Measurements from ENCODE around the gene PRKG1. TPM values are rescaled to one million over a fixed set of nuclear protein-coding genes. Genes with fewer than 3 reads are reported as not detected.

PRKG1 gene
- total RNA-seq, 1 experiment from 2014 or later, result 0.09 TPM

DNA sequence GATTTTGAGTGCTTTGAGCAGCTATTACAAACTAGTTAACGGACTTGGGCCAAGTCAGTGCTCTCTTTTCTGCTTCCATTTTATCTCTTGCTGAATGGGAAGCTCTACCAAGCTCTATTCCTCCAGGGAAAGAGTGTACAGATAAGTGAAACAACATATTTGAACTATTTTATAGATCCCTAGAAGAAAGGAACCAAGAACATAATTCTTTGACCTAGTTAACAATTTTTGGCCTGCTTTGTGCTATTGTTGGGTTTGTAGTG lies 244.8 kb downstream of the PRKG1 start:
- H3K4me1 Mint-ChIP-seq (ENCODE audit: low read depth, unreplicated experiment), result no peaks in the 10 kb centered on the region
- BruUV-seq (replicated peaks), result no TSS peak
- H3K9me3 Mint-ChIP-seq (ENCODE audit: unreplicated experiment), result no peaks in the 10 kb centered on the region
- intact Hi-C loops (cut with micrococcal nuclease; ENCODE audit: unreplicated experiment), result no loop called here
- Histone ChIP-seq H3K4me3 (ENCODE audit: low read depth, low read length) (no peak overlapping the region), H3K36me3 (ENCODE audit: control insufficient read depth, insufficient read depth, low read length) (no peaks in the 10 kb centered on the region), H3K9me3 (no peaks in the 10 kb centered on the region), H3K4me1 (no peaks in the 10 kb centered on the region), H3K27me3 (replicated peaks; ENCODE audit: control insufficient read depth, insufficient read depth, low read length) (no peaks in the 10 kb centered on the region)
- no peaks in the 10 kb centered on the region for H3K36me3 Mint-ChIP-seq (ENCODE audit: insufficient read depth, unreplicated experiment)
- TF ChIP-seq, protein P1, sequence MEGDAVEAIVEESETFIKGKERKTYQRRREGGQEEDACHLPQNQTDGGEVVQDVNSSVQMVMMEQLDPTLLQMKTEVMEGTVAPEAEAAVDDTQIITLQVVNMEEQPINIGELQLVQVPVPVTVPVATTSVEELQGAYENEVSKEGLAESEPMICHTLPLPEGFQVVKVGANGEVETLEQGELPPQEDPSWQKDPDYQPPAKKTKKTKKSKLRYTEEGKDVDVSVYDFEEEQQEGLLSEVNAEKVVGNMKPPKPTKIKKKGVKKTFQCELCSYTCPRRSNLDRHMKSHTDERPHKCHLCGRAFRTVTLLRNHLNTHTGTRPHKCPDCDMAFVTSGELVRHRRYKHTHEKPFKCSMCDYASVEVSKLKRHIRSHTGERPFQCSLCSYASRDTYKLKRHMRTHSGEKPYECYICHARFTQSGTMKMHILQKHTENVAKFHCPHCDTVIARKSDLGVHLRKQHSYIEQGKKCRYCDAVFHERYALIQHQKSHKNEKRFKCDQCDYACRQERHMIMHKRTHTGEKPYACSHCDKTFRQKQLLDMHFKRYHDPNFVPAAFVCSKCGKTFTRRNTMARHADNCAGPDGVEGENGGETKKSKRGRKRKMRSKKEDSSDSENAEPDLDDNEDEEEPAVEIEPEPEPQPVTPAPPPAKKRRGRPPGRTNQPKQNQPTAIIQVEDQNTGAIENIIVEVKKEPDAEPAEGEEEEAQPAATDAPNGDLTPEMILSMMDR (IDR thresholded peaks at IDR 0.05; ENCODE audit: insufficient read depth in 1 of 2, low read depth in 1 of 2, low read length in 1 of 2, severe bottlenecking in 1 of 2, unreplicated experiment in 1 of 2), result no peak
- H3K27ac Mint-ChIP-seq (ENCODE audit: unreplicated experiment), result no peak overlapping the region
- POLR2A ChIA-PET, result no interaction called here
- no peak for DNase-seq
- CTCF ChIA-PET, result no interaction called here
- peaks cover 15% of the 10 kb centered on the region for H3K27me3 Mint-ChIP-seq (ENCODE audit: insufficient read depth, unreplicated experiment)
- H3K4me3 Mint-ChIP-seq (ENCODE audit: unreplicated experiment), result no peak overlapping the region

DNA sequence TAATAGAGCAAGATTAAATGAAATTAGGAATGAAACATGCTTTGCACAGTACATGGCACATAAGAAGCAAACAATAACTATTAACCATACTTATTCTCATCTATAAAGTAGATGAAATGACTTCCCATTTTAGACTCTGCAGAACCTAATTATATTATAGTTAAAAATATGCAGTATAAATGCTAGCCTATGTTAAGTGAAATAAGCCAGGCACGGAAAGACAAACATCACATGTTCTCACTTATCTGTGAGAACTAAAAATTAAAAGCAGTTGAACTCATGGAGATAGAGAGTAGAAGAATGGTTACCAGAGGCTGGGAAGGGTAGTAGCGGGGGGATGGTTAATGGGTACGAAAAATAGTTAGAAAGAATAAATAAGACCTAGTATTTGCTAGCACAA lies 247.0 kb downstream of the PRKG1 start:
- Histone ChIP-seq H3K9me3 (no peaks in the 10 kb centered on the region), H3K27me3 (replicated peaks; ENCODE audit: control insufficient read depth, insufficient read depth, low read length) (no peaks in the 10 kb centered on the region), H3K36me3 (ENCODE audit: control insufficient read depth, insufficient read depth, low read length) (no peaks in the 10 kb centered on the region), H3K4me3 (ENCODE audit: low read depth, low read length) (no peak overlapping the region), H3K4me1 (no peaks in the 10 kb centered on the region)
- H3K36me3 Mint-ChIP-seq (ENCODE audit: insufficient read depth, unreplicated experiment), result no peaks in the 10 kb centered on the region
- TF ChIP-seq, protein P1 (IDR thresholded peaks at IDR 0.05; ENCODE audit: insufficient read depth in 1 of 2, low read depth in 1 of 2, low read length in 1 of 2, severe bottlenecking in 1 of 2, unreplicated experiment in 1 of 2), result no peak
- BruUV-seq (replicated peaks), result no TSS peak
- no peak overlapping the region for H3K27ac Mint-ChIP-seq (ENCODE audit: unreplicated experiment)
- ChIA-PET POLR2A (no interaction called here), CTCF (no interaction called here)
- H3K4me1 Mint-ChIP-seq (ENCODE audit: low read depth, unreplicated experiment), result no peaks in the 10 kb centered on the region
- no peak overlapping the region for H3K4me3 Mint-ChIP-seq (ENCODE audit: unreplicated experiment)
- no peaks in the 10 kb centered on the region for H3K9me3 Mint-ChIP-seq (ENCODE audit: unreplicated experiment)
- no peak for DNase-seq
- H3K27me3 Mint-ChIP-seq (ENCODE audit: insufficient read depth, unreplicated experiment), result peaks cover 15% of the 10 kb centered on the region
- intact Hi-C loops (cut with micrococcal nuclease; ENCODE audit: unreplicated experiment), result no loop called here

DNA sequence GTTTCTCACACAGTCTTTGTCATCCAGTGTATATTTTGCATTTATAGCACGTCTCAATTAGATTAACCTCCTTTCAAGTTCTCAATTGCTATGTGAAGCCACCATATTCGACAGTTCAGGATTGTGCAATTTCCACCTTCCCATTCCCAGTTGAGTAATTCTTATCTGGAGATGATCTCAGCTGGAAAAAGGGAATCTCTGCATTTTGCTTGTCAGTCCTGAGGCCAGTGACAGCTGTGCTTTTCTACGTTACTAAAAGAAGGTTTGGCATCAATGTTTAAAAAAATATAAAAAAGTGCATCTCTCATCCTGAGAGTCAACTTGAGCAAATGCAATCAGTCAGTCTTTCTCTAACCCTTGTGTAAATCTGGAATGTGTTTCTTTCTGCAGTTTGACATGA lies 247.7 kb downstream of the PRKG1 start:
- Mint-ChIP-seq H3K4me3 (ENCODE audit: unreplicated experiment) (no peak overlapping the region), H3K4me1 (ENCODE audit: low read depth, unreplicated experiment) (no peaks in the 10 kb centered on the region), H3K27me3 (ENCODE audit: insufficient read depth, unreplicated experiment) (peaks cover 15% of the 10 kb centered on the region), H3K9me3 (ENCODE audit: unreplicated experiment) (no peaks in the 10 kb centered on the region), H3K27ac (ENCODE audit: unreplicated experiment) (no peak overlapping the region), H3K36me3 (ENCODE audit: insufficient read depth, unreplicated experiment) (no peaks in the 10 kb centered on the region)
- POLR2A ChIA-PET, result no interaction called here
- CTCF ChIA-PET, result no interaction called here
- no peak overlapping the region for H3K4me3 ChIP-seq (ENCODE audit: low read depth, low read length)
- H3K4me1 ChIP-seq, result no peaks in the 10 kb centered on the region
- H3K9me3 ChIP-seq, result no peaks in the 10 kb centered on the region
- H3K27me3 ChIP-seq (replicated peaks; ENCODE audit: control insufficient read depth, insufficient read depth, low read length), result no peaks in the 10 kb centered on the region
- no peaks in the 10 kb centered on the region for H3K36me3 ChIP-seq (ENCODE audit: control insufficient read depth, insufficient read depth, low read length)
- TF ChIP-seq, protein P1 (IDR thresholded peaks at IDR 0.05; ENCODE audit: insufficient read depth in 1 of 2, low read depth in 1 of 2, low read length in 1 of 2, severe bottlenecking in 1 of 2, unreplicated experiment in 1 of 2), result no peak
- no TSS peak for BruUV-seq (replicated peaks)
- no peak for DNase-seq
- intact Hi-C loops (cut with micrococcal nuclease; ENCODE audit: unreplicated experiment), result no loop called here

Measured in Caco-2 (cell line).